K562 (cell line): ENCODE measurements around the gene ZNF488. TPM values are rescaled to one million over a fixed set of nuclear protein-coding genes. Genes with fewer than 3 reads are reported as not detected.

Experiments used
- ATAC-seq: fragments of 200-7000 bp; cut with Tn5 transposase; 3 replicates; pipeline ENCODE4 v1.9.1; 2020; ENCODE audit warnings: moderate library complexity
- BruUV-seq: library from RNA; stranded (reverse); fragments of 400-500 nt; replicated peaks from 2 replicates; lab custom pipeline; 2021; lab: Mats Ljungman, UMichigan
- CTCF ChIA-PET: fragments of 300-600 bp; formaldehyde crosslinking; extraction: SDS; loops from one replicate; lab custom pipeline; 2021; ENCODE audit warnings: low intra/inter-chr PET ratio; lab: Yijun Ruan, JAX
- POLR2A ChIA-PET: fragments of 300-600, 350-650 bp; sonication (Branson Sonifier 250); formaldehyde crosslinking; extraction: SDS; loops from one replicate; lab custom pipeline; 2021; ENCODE audit warnings: antibody characterized with exemption, inconsistent platforms; lab: Yijun Ruan, JAX
- DNase-seq, 4 experiments: peaks; one replicate each; pipeline versions ENCODE4 v3.0.0 to v3.0.0-alpha.2; 2011 to 2018; ENCODE audit warnings: low spot score in 3 of 4, mixed read lengths in 3 of 4; ENCODE audit errors: extremely low read depth in 1 of 4
- FAIRE-seq: peaks from 2 replicates; lab custom pipeline; 2011; peaks lifted over from hg19 to GRCh38; lab: Jason Lieb, UNC
- H2AFZ ChIP-seq: 2 replicates; pipeline ENCODE4 v1.6.0; 2011; ENCODE audit warnings: low read depth, low read length, control low read depth, inconsistent platforms
- H3K27ac ChIP-seq: fragments of 200-600 bp; 3 replicates; pipeline ENCODE4 v1.8.0; 2011; ENCODE audit warnings: low read depth, mild to moderate bottlenecking, control low read depth, inconsistent platforms, low read length, moderate library complexity, mixed read lengths; ENCODE audit errors: extremely low read depth
- H3K27me3 ChIP-seq, 2 experiments: fragments of 300-600 bp in 1 of 2; 2 replicates in 1 of 2; 3 replicates in 1 of 2; pipeline versions ENCODE4 v1.6.0 to v1.8.0; 2011; ENCODE audit warnings: inconsistent platforms in 2 of 2, low read length in 2 of 2, mild to moderate bottlenecking in 1 of 2, mixed read lengths in 1 of 2, moderate library complexity in 1 of 2; ENCODE audit not compliant: control insufficient read depth in 2 of 2, insufficient read depth in 2 of 2
- H3K36me3 ChIP-seq: fragments of 300-600 bp; 3 replicates; pipeline ENCODE4 v1.8.0; 2011; ENCODE audit warnings: mild to moderate bottlenecking, low read length, inconsistent platforms; ENCODE audit not compliant: control insufficient read depth, insufficient read depth
- H3K4me1 ChIP-seq, 2 experiments: fragments of 200-600 bp in 1 of 2; replicated peaks in 1 of 2; 2 replicates in 1 of 2; 3 replicates in 1 of 2; pipeline versions ENCODE4 v1.5.1 to v1.8.0; 2011; ENCODE audit warnings: inconsistent platforms in 2 of 2, low read length in 2 of 2, mild to moderate bottlenecking in 1 of 2, mixed read lengths in 1 of 2, moderate library complexity in 1 of 2; ENCODE audit not compliant: control insufficient read depth in 2 of 2, insufficient read depth in 2 of 2
- H3K4me2 ChIP-seq: 2 replicates; pipeline ENCODE4 v1.6.1; 2011; ENCODE audit warnings: low read length, control low read depth, inconsistent platforms, mixed read lengths; ENCODE audit not compliant: insufficient read depth
- H3K4me3 ChIP-seq: fragments of 200-600 bp; sonication (generic), shearing (Covaris generic); 2 replicates; pipeline ENCODE4 v1.5.1; 2016; ENCODE audit warnings: control low read depth, inconsistent platforms
- H3K79me2 ChIP-seq: fragments of 200-600 bp; 3 replicates; pipeline ENCODE4 v1.8.0; 2011; ENCODE audit warnings: low read length, inconsistent platforms; ENCODE audit not compliant: control insufficient read depth, insufficient read depth
- H3K9ac ChIP-seq, 2 experiments: 2 replicates each; pipeline versions ENCODE4 v1.6.0 to v1.6.1; 2011; ENCODE audit warnings: low read depth in 2 of 2, low read length in 2 of 2, control low read depth in 1 of 2, inconsistent platforms in 1 of 2, mild to moderate bottlenecking in 1 of 2, mixed read lengths in 1 of 2; ENCODE audit not compliant: insufficient read depth in 1 of 2
- H3K9me1 ChIP-seq: one replicate; pipeline ENCODE4 v1.6.0; 2011; ENCODE audit warnings: inconsistent platforms, mild to moderate bottlenecking, low read length, moderate library complexity; ENCODE audit not compliant: control insufficient read depth, insufficient read depth
- H3K9me3 ChIP-seq: replicated peaks from 2 replicates; pipeline ENCODE4 v1.5.1; 2011; ENCODE audit warnings: low read depth, low read length, inconsistent platforms; ENCODE audit not compliant: control insufficient read depth, insufficient read depth
- H4K20me1 ChIP-seq: replicated peaks from 2 replicates; pipeline ENCODE4 v1.6.1; 2011; ENCODE audit warnings: low read length, inconsistent platforms, mixed read lengths; ENCODE audit not compliant: control insufficient read depth, insufficient read depth
- ATF6 ChIP-seq: sonication (generic); formaldehyde crosslinking; IDR thresholded peaks from 2 replicates; pipeline ENCODE4 v1.4.0; 2020; ENCODE audit warnings: mild to moderate bottlenecking, missing genetic modification reagents
- BRCA1 ChIP-seq, 2 experiments: fragments of 450-650 bp in 1 of 2; sonication (generic) in 1 of 2; formaldehyde crosslinking in 1 of 2; IDR thresholded peaks; 2 replicates each; pipeline versions ENCODE4 v1.5.0 to v1.6.1; 2017 to 2020; ENCODE audit warnings: mild to moderate bottlenecking in 1 of 2, missing genetic modification reagents in 1 of 2
- BRF1 ChIP-seq: IDR thresholded peaks from 3 replicates; pipeline ENCODE4 v1.6.1; 2011; ENCODE audit warnings: borderline replicate concordance, mild to moderate bottlenecking; ENCODE audit not compliant: insufficient read length; ENCODE audit errors: extremely low read depth
- MIER1 ChIP-seq: fragments of 450-650 bp; IDR thresholded peaks from 2 replicates; pipeline ENCODE4 v1.6.1; 2016; ENCODE audit warnings: antibody characterized with exemption, mild to moderate bottlenecking, low read depth
- NFE2L1 ChIP-seq: fragments of 450-650 bp; IDR thresholded peaks from 2 replicates; pipeline ENCODE4 v1.6.1; 2016; ENCODE audit warnings: missing genetic modification characterization, low read depth, mild to moderate bottlenecking, missing compliant biosample characterization, moderate library complexity, borderline replicate concordance
- PRMT5 ChIP-seq: sonication (generic); formaldehyde crosslinking; IDR thresholded peaks from 2 replicates; pipeline ENCODE4 v1.5.0; 2020; ENCODE audit warnings: missing genetic modification reagents
- USF2 ChIP-seq: sonication (generic); formaldehyde crosslinking; IDR thresholded peaks from 2 replicates; pipeline ENCODE4 v1.5.0; 2020; ENCODE audit warnings: missing genetic modification reagents
- WGBS: fragments of 100-300 bp; shearing (Covaris generic); methylation state at CpG from one replicate; pipeline ENCODE4 v1.1.6; 2016; ENCODE audit warnings: low coverage, mixed read lengths; ENCODE audit not compliant: insufficient coverage; ENCODE audit errors: missing lambda C conversion rate; 5-methylcytosine and 5-hydroxymethylcytosine counted together
- in situ Hi-C: fragments of 300-500 bp; cut with MboI; formaldehyde crosslinking; loops from 4 replicates; pipeline ENCODE4 v1.15.0; 2018; ENCODE audit warnings: inconsistent platforms, mixed read lengths
- intact Hi-C: fragments of 100-400 bp; cut with micrococcal nuclease; formaldehyde crosslinking; loops from 2 replicates; pipeline ENCODE4 v1.14.2; 2022
- polyA plus RNA-seq, 8 experiments: library from polyadenylated mRNA; depleted of rRNA in 4 of 8; stranded (reverse) in 5 of 8; unstranded in 3 of 8; fragments of >200 nt; fragmentation: Nextera tagmentation in 2 of 8; fragmentation: Illumina TruSeq in 1 of 8; extraction: Ambion mirVana in 2 of 8; extraction: Trizol in 1 of 8; gene quantifications; 2 replicates each; pipeline versions ENCODE4 v1.2.1 to v1.2.3, GENCODE V29; 2011 to 2014; ENCODE audit warnings: inconsistent platforms in 1 of 8, missing spikeins in 1 of 8
- total RNA-seq, 7 experiments: library from RNA; depleted of rRNA in 6 of 7; stranded (reverse); fragments of >200 nt in 6 of 7; fragmentation: Illumina TruSeq in 2 of 7; extraction: Trizol in 2 of 7; gene quantifications; 2 replicates each; pipeline versions ENCODE4 v1.2.1 to v1.2.3, GENCODE V29; 2011 to 2021; ENCODE audit warnings: low replicate concordance in 1 of 7

The ZNF488 gene
- total and polyA plus RNA-seq, 9 of the 15 experiments (the other 6 are each of a cell fraction or from before 2014, with no cell fraction given): 0.03 to 0.09 (median 0.05) TPM; not detected in 3

DNA sequence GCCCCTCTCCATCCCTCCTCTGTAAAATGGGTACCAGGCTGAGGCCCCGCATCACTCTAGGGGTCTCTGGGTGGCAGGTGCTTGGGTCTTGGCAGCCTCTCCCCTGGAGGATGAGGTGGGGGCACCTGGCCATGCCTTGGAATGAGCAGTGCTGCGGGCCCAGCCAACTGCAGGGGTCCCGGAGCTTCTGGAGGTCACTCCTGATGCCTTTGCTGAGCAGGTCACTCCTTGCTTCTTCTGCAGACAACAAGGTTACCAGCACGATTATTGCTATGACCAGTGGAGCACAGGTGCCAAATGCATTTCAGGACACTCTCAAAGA, 22.4 kb upstream of the ZNF488 start:
- WGBS: 37% methylated on average over 4 of the region's 4 CpGs
- Histone ChIP-seq H4K20me1 (no peaks in the 10 kb centered on the region), H3K9me1 (no peaks in the 10 kb centered on the region), H3K79me2 (no peaks in the 10 kb centered on the region), H3K4me1 (peaks cover 16 to 35% of the 10 kb centered on the region in 2 experiments), H3K9ac (peak overlapping the region in 1 of 2 experiments; percentile 0; a peak in 2 of 4 replicates), H3K27me3 (peaks cover 0 to 8% of the 10 kb centered on the region in 2 experiments; a peak in 1 of 5 replicates), H3K36me3 (no peaks in the 10 kb centered on the region), H2AFZ (peak overlapping the region; percentile 88; the same call in 1 of the 2 replicates)
- ATAC-seq: no peak
- CTCF ChIA-PET: no interaction called here
- BruUV-seq: no TSS peak
- intact Hi-C loops: no loop called here
- no peak for TF ChIP-seq NFE2L1 (tag)
- no peak for TF ChIP-seq MIER1
- no peak for TF ChIP-seq BRF1
- no peak for TF ChIP-seq PRMT5
- TF ChIP-seq BRCA1 (IDR thresholded peaks at IDR 0.05): no peak
- no peak for TF ChIP-seq BRCA1 (CRISPR knock-in tag; IDR thresholded peaks at IDR 0.05)
- 0 out of 2 replicates have a peak, but pooled peaks have one; percentile 39 for TF ChIP-seq ATF6 (CRISPR knock-in tag)
- no peak for TF ChIP-seq USF2 (CRISPR knock-in tag)
- TF ChIP-seq, all 486 proteins: peak for 1
- Histone ChIP-seq H3K4me3 (no peak overlapping the region), H3K4me2 (peak overlapping the region; percentile 69), H3K9me3 (no peaks in the 10 kb centered on the region), H3K27ac (no peak overlapping the region; the same call in 1 of the 3 replicates)
- in situ Hi-C loops: no loop called here
- POLR2A ChIA-PET: interaction anchor here (0.8 kb wide), 1 partner anchor 9 kb away, joined by 3 read pairs; no protein-coding TSS in a partner anchor
- DNase-seq (no peak), FAIRE-seq (no peak)
